HT-29 (cell line): ENCODE results near the gene ZBTB46. TPM values are rescaled to one million over a fixed set of nuclear protein-coding genes. Genes with fewer than 3 reads are reported as not detected.

Experiments used
- DNase-seq: peaks from one replicate; pipeline ENCODE4 v3.0.0-alpha.2; 2015; ENCODE audit warnings: low spot score
- total RNA-seq: library from RNA; depleted of rRNA; stranded (reverse); fragments of >200 nt; shearing (Covaris generic); gene quantifications from 2 replicates; pipeline ENCODE4 v1.2.3, GENCODE V29; 2014

ZBTB46 gene
- total RNA-seq, 1 experiment from 2014 or later = 3.3 TPM

DNA sequence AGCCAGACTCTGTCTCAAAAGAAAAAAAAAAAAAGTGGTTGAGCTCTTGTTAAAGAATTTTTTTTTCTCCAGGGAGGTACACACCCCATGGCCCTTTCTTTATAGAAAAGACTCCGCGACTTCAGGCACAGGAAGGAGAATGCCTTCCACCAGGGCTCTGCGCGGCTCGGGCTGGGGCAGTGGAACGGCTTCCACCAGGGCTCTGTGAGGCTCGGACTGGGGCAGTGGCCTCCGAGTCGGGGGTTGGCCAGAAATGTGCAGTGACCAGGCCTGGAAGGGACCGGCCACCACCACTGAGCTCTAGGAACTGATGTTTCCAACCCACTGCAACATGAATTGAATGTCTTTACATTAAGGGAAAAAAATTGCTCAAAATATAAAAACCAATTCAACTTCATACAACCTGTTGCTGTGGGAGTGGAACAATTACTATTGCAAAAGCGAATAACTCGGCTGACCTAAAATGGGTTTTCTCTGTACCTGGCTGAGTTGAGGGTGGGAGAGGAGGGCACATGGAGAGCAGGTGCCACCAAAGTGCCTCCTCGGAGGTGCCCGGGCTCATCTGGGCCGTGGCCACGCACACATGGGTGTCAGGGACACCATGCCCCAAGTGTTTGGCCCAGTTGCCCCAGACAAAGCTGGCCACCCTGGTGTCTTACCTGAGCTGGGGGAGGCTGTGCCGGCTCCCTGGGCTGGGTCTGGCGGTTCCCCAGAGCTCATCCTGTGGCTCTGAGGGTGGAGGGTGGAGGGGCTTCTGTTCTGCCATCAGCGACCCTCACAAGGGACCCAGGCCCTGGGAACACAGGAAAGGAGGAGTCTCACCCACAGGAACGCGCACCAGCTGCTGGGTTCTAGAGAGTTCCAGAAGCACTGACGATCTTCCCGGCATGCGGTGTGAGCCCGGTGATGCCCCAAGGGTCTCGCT is 62.2 kb downstream of the ZBTB46 start:
- no peak for DNase-seq

DNA sequence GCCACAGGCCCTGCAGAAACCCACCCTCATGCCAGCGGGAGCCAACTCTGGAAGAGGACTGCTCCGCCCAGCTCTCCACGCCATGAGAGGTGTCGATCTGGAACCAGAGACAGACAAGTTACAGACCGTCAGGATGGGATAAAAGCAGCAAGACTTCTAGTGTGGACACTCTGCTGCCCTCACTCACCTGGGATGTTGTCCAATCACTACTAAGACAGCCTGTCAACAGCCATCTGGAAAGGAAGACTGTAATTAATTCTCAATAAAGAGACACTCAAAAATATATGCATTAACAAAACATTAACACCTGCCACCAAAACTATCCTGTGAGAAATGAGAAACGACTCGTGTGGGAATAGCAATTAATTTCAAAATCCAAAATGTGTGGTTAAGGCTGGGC is 63.2 kb downstream of the ZBTB46 start:
- DNase-seq = no peak

DNA sequence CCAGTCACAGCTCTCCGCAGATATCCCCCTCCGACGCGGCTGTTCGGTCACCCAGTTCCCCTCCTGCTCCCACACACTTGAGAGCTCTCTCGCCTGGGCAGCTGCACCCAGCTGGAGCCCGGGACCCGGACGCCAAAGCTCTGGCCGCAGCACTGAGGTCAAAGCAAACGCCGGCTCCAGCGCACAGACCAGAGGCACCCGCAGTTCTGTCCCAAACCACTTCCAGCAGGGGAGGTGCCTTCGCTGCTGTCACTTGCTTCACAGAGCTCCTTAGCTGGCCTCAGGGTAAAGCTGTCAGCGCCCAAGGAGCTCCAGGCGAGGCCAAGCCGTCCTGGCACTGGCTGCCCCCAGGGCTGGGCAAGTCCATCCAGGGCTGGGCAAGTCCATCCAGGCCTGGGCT is 63.6 kb downstream of the ZBTB46 start:
- DNase-seq = no peak

DNA sequence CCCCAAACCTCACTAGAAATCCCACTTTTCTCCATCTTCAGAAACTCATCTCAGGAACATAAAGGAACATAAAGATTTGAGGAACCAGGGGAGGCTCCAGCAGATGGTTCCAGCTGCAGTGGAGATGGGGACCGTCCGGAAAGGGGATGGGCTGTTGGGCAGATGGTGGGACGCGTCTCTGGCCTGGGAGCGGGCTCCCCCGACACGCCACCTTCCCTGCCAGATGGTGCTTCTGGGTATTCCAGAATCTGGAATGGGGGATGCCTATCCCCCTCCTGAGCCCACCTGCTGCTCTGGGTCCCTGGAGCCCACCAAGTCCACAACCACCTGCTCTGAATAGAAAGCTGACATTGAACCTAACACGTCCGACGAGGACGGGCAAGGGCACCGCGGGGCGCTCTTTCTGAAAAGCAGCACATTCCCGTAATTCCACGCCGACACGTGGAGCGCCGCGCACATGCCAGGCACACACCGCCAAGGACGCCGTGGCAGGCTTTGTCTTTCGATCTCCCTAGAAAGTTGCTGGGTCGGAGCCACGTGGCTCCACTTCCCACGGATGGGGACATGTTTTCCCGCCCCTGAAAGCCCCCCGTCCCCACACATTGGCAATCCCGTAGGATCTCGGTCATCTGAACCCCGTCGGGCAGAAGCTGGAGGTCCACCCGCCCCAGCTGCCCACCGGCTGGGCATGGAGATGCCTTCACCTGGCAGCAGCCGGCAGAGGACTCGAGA is 64.2 kb downstream of the ZBTB46 start:
- no peak for DNase-seq

DNA sequence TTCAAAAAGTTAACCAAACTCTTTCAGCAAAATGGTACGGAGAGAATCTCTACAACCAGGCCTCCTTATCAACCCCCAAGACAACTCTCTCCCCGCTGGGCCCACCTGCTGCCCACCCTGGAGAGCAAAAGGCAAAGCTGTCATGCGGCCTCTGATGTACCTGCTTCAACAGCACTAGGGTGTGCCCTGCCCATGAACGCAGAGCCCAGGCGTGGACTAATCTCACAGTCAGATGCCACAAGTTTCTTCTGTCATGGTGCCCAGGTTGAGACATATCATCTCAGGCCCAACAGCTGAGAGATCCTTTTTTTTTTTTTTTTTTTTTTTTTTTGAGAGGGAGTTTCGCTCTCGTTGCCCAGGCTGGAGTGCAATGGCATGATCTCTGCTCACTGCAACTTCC is 65.2 kb downstream of the ZBTB46 start:
- no peak for DNase-seq

DNA sequence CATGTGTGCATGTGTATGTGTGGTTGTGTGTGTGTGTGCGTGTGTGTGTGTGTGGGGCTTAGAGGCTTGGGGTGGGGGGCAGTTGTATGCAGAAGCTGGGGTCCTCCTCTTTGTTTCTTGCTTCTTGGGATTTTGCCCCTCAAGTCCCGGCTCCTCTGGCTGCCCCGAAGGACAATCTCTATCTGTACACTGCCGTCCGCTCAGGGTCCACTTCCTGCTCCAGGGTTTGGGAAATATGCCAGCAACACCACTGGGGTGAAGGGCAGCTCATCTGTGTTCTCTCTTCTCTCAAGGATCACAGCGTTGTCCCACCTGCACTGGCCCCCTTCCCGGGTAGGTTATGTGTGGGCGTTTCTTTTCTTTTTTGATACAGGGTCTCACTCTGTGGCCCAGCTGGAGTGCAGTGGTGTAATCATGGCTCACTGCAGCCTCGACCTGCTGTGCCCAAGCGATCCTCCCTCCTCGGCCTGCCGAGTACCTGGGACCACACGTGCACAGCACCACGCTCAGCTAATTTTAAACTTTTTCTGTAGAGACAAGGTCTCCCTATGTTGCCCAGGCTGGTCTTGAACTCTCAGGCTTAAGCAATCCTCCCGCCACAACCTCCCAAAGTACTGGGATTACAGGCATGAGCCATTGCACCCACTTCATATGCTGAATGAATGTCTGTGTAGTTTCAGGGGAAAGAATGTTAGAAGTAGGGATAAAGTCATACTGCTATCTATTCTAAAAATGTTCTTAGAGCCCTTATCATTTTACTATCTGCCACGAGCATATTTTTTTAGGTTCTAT is 65.8 kb downstream of the ZBTB46 start:
- no peak for DNase-seq

DNA sequence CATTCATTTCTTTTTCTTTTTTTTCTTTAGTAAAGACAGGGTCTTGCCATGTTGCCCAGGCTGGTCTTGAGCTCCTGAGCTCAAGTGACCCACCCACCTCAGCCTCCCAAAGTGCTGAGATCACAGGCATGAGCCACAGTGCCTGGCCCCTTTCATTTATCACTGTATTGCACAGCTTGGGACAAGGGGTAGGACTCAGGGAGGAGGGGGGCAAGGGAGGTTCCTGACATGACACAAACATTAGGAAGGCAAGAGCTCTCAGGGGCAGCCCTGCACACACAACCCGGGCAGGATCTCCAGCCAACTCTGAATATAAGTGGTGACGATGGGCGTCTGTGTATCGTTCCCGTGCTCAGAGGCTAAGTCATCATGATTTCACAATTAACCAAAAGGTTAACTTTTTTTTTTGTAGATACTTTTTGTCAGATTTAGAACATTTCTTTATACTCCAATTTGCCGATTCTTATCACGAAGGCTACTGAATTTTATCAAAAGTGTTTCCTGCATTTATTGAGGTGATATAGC is 71.6 kb downstream of the ZBTB46 start:
- no peak for DNase-seq

DNA sequence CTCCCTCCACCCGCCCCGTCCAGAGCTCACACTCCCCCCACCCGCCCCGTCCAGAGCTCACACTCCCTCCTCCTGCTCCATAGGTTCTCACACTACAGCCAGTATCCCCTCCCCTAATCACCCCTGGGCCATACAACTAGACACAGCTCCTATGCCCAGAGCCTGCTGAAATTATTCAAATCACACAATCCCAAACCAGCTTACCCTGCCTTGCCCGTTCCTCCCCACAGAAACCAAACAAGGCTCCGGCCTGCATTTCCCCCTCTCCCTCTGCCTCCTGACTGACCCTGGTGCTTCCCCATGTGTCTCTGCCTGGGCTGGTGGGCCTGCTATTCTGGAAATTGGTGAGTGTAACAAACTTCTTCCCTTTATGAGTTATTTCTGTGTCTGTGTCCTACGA is 72.9 kb downstream of the ZBTB46 start:
- no peak for DNase-seq

DNA sequence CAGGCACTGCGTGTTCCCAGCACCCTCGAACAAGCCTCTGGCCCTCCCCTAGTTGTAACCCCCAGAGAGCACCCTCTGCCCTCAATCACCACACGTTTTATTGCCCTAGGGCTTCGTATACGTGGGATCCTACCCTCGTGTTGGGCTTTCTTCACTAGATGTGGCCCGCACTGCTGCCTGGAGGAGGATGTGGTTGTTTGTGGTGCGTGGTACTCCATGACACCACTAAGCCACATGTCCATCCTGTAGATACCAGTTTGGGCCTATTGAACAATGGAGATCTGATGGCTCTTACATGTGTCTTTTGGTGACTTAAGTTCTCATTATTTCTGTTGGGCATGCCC is 74.4 kb downstream of the ZBTB46 start:
- DNase-seq = no peak

DNA sequence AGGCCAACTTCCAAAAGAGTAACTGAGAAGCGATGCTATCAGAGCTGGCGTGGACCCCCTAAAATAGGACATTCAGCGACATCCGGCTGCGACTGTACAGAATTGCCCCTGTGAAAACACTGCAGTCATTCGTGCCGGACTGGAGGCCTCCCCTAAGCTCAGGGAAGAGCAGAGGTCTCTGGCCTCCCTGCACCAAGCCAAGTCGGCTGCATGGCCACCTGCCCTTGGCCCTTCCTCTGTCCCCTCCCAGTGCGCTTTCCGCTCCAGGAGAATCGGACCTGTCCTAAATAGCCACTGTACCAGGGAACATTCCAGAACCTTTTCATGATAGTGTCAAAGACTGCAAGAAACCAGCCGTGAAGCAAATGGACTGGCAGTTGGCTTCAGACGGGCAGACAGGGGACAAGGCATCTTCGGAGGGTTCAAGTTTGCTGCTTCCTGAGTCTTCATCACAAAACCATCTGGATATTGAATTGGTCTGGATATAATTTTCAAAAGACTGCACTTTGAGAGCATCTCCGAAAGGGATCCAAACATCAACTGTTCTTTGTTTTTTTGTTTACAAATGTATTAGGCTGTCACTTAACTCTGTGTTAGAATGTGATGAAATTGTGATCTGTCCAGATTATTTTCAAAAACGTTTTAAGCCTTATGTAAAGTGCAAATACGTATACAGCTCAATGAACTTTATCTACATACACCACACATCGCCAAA is 75.0 kb downstream of the ZBTB46 start:
- DNase-seq = no peak

DNA sequence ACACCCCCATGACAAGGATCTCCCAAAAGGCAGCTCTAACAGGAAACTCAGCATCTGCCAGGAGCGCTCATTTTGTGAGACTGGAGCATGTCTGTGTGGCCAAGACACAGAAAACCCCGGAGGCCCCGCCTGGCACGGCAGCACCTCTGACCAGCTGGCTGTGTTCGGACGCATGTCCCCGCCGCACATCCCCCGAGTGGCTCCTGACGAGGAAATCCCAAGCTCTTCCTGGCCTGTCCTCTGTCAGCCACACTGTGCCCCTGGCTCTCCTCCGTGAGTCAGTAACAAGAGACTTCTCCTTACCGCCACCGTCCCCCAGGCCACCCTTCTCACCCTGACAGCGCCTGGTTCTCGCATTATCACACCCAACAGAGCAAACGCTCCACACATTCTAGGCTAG is 77.1 kb downstream of the ZBTB46 start:
- no peak for DNase-seq

DNA sequence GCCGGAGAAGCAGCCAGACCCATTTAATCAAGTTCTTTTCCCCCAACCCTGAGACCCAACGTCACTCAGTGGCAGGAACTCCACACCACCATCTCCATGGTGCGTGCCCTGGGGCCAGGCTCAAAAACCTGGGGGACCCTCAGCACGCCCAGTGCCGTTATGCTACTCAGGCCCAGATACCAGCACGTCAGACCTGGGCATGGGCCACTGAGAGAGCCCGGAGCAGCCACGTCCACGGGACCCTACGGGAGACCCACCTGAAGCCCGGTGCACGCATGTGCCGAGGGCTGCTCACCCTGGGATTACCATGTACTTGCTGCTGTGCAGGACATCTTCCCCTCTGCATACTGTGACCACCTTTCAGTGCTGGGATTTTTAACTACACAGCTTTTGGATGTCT is 77.7 kb downstream of the ZBTB46 start:
- DNase-seq = no peak

DNA sequence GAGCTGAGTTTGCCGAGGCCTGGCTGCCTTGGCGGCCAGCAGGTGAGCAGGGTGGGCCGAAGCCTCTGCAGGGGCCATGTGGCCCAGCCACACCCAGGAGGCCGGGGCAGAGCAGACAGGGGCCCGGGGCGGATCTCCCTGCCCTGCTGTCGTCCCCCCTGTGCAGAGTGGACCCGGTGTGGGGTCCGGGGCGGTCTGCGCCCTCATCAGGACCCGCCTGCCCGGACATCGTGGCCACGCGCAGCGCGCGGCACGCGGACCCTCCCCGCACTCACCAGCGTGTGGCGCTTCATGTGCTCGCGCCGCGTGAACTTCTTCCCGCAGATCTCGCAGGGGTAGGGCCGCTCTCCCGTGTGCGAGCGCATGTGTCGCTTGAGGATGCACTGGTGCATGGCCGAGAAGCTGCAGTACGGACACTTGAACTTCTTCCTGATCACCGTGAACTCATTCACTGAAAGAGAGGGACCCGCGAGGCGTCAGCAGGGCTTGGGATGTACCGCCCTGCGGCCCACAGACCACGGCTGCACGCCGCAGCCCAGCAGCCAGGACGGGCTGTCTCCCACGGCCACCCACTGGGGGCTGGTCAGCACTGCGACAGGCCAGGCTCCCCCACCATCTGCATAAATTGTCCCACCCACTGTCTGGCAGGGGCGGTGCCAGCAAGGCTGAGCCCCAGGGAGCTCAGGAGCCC is 78.5 kb downstream of the ZBTB46 start:
- no peak for DNase-seq

DNA sequence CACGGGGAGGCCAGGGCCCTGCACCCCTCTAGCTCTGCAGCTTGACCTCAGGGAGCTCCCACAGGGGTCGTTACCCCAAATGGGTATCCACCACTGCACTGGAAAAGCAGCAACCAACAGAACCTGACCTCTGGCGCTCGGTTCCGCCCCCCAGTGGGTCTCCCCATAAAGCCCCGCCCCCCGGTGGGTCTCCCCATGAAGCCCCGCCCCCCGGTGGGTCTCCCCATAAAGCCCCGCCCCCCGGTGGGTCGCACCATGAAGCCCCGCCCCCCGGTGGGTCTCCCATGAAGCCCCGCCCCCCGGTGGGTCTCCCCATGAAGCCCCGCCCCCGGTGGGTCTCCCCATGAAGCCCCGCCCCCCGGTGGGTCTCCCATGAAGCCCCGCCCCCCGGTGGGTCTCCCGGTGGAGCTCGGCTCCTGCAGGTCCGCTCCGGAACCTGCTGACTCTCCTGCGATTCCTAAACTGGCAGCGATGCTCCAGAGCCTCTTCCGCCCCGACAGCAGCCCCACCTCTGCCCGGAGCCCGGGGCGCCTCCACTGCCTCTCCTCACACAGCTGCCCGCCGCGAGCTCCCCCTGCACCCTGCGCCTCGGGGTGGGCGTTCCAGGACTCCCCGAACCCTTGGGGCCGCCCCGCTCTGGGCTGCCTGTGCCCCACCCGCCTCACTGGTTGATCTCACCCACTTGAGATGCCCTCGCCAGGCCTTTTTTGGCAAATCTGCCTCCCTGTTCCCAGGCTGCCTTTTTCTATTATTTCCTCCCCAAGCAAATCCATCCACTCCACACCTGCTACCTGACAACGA is 79.4 kb downstream of the ZBTB46 start:
- DNase-seq = no peak

DNA sequence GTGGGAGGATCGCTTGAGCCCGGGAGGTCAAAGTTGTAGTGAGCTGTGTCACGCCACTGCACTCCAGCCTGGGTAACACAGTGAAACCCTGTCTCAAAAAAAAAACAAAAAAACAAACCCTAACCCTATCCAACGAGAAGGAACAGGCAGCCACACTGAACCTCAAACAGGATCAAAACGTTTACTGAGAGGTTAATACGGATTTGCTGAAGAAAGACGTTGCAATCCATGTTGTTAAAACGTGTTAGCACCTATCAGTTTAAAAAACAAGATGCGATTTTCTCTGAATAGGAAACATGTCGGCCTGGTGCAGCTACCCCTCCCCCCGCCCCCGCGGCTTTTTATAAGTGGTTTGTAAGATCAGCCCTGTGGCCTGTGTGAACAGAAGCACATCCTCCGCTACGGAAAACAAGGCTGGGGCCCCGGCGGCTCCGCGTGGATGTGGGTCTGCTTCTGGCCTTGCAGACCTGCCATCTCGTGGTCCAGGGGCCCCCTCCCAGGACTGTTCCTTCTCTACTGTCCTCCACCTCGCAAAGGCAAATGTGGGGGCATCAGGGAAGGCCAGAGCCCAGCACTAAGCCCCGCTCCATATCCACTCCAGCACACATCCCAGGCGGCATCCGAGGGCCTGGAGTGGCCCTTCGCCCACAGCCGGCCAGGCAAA is 80.1 kb downstream of the ZBTB46 start:
- DNase-seq = no peak

DNA sequence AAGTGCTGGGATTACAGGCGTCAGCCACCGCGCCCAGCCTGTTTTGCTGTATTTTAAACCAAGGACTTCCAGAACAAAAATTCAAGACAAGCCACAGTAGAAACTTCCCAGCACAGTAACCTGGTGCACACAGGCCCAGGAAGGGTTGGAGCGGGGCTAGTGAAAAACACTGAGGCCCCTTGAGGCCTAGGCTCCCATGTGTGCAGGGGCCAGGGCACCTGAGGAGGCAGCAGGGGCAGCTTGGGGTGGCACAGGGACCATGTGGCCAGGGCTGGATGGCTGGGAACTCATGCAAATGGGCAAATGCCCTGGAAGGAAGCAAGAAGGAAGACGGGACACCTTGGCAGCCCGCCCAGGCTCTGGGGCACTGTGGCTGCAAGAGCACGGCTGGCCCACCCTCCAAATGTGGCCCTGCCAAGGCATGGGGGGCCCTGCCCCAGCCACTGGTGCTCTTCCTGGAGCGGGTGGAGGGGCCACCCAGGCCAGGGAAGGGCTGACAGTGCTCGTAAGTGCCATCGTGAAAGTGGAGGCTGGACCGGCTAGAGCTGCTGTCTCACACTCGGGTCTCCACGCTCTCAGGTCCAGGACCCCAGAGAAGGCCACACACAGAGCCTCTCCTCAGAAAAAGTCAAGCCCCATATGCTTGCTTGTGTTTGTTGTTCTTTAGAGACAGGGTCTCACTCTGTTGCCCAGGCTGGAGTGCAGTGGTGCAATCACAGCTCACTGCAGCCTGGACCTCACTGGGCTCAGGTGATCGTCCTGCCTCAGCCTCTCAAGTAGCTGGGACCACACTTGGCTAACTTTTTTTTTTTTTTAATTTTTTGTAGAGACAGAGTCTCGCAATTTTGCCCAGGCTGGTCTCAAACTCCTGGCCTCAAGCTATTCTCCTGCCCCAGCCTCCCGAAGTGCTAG is 81.2 kb downstream of the ZBTB46 start:
- DNase-seq = no peak

DNA sequence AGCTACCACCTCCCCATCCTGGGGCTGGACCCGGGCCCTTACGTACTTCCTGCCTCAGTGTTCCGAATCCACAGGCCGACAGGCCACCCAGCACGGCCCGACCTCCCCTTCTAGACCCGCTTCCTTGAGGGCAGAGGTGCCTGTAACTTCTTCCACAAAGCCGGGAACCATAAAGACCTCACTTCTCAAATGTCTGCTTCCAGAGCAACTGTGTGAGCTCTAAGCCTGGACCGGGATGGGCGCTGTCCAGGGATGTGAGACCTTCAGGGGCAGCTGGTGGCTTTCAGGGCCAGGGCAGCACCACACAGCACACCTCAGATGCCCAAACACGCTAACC is 82.2 kb downstream of the ZBTB46 start:
- no peak for DNase-seq
